GM11168 (cell line): ENCODE measurements around the gene TOR3A.
"Not testable (repeated sequence)": the region's sequence is repeated elsewhere in the genome, so short reads cannot be mapped to it uniquely, and the experiment has no call there.

Experiments used
- in situ Hi-C: fragments of 300-500 bp; cut with MboI; formaldehyde crosslinking; loops from one replicate; pipeline ENCODE4 v1.12.0; 2022; ENCODE audit warnings: low sequenced_read_pairs; ENCODE audit not compliant: unreplicated experiment

TOR3A gene

DNA sequence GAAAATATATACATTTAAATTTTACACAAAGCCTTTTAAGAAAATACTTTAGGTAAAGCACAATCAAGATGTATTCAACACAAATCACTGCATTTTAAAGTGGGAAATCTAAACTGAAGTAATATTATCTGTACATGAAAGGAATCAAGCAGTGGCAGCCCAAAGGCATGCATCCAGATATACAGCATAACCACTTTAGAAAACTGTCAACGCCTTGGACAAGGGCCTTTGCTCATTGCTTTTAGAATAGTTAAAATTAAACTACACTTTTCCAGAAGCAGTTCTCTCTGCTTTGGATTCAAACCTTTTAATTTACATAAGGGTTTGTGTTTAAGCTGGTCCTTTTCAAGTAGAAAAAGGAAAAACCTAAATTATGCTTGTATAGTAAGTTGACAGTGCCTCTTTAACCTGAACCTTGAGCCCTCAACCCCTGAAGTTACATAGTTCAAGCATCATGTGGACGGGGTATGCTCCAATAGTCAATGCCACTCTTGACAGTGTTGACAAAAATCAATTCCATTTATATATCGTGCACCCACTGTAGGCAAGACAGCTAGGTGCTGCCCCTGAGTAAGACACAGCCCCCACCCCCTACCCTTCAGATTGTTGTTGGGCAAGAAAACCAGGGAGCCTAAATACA is 22.9 kb downstream of the TOR3A start:
- in situ Hi-C loops: no loop called here

GRCh38 chr1:179105393-179105792 is 23.5 kb downstream of the TOR3A start:
- in situ Hi-C loops: no loop called here

DNA sequence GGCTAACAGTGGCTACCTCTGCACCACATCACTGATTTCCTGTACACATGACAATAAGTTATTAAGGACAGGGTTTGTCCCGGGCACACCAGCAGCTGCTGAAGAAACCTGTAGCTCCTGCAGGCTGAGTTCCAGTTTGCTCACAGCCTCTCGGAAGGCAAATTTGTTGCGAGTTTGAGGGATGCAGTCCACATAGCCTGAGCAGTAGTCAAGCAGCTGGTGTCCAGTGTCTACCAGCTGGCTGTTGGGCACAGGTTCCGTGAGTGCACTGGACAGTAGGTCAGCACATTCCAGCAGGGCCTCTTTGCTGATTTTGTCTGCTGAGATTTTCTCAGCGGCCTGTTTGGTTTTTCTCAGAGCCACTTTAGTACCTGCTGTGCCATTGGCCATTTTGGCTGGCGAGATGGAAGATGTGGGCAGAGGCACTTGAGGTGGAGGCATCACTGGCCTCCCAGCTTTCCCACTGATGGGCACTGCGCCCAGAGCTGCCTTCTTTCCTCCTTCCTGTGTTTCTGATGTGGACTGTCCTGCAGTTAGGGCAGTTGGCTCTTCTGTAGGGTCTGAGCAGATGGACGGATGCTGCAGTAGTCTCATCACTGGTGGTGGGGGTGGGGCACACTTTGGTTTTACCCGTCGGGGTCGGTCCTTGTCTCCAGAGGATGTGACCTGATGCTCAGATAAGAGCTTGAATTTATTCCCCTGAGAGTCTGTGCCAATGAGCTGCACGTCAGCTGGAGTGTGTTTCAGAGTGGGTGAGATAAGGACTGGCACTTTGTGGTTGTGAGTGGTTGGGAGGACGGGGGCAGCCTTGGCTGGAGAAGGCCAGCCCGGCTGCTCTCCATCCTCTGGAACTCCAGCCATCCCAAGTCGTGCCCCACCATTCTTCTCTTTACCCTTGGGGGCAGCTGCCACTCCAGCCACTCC is 26.1 kb downstream of the TOR3A start:
- in situ Hi-C loops: no loop called here

GRCh38 chr1:179108644-179109043 is 26.8 kb downstream of the TOR3A start:
- in situ Hi-C loops: no loop called here

DNA sequence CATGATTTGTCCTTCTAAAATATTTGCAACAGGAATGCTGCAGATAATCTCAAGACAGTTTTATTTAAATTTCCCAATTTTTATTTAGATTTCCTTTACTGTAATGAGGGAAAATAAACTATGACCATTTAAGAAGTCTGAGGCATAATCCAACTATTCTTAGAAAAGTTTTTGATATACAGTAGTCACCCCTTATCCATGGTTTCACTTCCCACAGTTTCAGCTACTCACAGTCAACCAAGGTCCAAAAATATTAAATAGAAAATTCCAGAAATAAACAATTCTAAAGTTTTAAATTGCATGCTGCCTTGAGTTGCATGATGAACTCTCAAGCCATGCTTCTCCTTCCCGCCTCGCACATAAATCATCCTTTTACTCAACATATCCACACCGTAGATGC is 33.3 kb downstream of the TOR3A start:
- in situ Hi-C loops: loop anchor here (5.0 to 10.0 kb wide), 2 partner anchors 170 to 257 kb away; no protein-coding TSS in a partner anchor

DNA sequence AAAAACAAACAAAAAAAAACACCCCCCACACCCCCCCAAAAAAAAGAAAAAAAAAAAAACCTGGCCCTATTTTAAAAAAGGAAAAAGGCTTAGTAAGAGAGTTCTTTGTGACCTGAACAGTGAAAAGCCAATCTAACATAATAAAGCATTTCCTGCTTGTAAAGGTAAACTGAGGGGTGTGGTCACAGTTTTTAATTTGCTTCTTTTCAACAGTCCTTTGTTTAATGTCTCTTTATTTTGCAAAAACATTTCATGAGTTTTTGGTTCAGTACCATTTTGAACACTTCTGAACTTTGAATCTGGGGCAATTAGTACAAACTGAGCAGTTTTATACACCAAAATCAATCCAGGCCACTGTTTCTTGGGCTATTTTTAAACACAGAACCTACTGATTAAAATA is 37.6 kb downstream of the TOR3A start:
- in situ Hi-C loops: loop anchor here (5.0 to 10.0 kb wide), 2 partner anchors 165 to 253 kb away; no protein-coding TSS in a partner anchor

DNA sequence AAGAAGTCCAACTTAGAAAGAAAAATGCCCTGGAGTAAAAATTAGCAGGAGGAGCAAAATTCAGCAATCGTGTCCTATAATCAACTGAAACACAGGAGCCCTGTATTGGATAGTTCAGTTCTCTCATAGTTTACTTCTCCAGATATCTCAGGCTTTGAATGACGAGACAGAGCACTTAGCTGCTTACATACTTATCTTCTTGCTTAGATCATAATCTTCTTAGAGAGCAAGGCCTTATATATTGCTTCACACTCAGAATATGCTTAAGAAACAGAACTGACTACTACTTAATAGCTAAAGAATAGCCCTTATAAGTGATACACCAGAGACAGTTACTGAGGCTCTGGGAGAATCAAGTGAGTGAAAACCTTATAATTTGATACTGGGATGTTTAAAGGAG is 38.9 kb downstream of the TOR3A start:
- in situ Hi-C loops: no loop called here

DNA sequence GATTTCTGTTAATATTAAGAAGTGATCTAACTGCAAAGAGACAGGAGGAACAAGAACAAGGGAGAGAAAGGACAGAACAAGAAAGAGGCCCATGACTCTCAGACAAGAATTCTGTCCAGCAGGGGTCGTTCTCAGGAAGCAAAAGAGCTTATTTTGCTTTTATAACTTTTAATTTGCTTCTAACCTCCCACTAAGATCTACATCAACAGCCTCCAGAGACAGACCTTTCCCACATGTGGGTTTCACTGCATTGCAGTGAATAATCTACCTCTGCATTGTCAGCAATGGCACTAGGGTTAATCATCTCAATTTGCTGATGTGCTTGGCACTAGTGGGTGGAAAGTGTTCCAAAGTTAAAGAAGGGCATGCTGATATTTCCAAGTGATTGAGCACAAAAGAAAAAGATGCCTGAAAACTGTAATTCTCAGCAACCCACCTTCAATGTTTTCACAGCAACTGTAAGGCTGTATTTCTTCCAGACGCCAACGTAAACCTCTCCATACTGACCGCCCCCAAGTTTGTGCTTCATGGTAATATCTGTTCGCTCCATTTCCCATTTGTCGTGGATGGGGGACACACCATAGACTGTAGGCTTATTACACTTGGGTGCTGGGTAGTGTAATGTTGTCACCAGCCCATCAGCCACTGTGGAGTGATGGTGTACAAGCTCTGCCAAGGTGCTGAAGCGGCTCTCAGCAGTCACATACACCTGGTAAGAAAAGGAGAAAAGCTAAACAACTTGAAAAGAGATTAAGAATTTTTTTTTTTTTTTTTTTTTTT is 39.5 kb downstream of the TOR3A start:
- in situ Hi-C loops: no loop called here

DNA sequence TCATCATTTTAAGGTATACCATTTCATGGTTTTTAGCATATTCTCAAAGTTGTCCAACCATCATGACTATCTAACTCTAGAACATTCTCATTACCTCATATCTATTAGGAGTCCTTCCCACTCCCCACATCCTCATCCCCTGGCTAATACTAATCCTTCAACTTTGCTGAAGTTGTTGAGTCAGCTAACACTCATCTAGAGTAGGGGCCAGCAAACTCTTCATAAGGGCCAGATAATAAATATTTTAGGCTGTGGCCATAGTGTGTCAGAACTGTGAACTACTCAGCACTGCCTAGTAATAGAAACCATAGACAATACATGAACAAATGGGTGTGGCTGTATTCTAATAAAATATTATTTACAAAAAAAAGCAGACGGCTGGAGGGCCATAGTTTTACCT is 43.0 kb downstream of the TOR3A start:
- in situ Hi-C loops: no loop called here

DNA sequence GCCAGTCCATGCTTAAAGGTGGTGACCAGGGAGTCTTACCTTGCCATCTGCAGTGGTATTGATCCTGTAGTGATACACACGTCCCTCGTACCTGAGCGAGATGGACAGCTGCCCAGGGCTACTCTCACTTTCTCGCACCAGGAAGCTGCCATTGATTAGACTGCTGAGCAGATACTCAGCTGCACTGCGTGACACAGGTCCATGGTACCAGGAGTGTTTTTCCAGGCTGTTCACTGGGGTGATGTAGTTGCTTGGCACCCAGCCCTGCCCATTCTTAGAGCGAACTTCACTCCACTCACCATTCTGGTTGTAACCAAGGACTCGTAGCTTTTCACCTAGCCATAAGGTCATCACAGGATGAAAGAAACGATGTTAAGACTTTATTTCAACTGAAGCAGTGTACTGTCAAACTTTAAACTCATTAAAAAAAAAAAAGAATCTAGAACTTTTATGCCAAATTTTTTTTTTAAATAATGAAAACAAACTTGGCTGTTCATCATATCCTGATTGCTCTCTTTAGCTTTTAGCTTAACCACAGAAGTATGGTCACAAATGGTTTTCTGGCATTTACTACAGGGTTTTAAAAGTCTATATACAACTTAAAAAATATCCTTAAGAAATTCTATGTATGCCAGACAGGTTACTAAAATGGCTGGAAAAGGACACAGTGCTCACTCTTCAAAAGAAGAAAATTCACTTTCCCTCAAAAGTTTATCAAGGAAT is 44.6 kb downstream of the TOR3A start:
- in situ Hi-C loops: no loop called here

- in situ Hi-C loops: no loop called here
These were observed 45.5 kb downstream of the TOR3A start for GRCh38 chr1:179127163-179127895.

DNA sequence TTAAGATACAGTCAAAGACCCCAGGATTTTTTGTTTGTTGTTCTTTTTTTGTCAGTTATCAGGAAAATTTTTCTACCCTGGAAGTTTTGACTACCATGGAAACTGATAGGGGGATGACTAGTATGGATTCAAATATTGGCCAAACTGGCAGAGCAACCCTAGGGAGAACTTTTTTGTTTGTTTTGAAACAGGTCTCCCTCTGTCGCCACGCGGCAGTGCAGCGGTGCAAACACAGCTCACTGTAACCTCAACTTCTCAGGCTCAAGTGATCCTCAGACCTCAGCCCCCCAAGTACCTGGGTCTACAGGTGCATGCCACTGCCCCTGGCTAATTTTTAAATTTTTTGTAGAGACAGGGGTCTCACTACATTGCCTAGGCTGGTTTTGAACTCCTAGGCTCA is 46.6 kb downstream of the TOR3A start:
- in situ Hi-C loops: no loop called here

GRCh38 chr1:179129702-179130473 is 48.0 kb downstream of the TOR3A start:
- in situ Hi-C loops: no loop called here

GRCh38 chr1:179135168-179135567 is 53.3 kb downstream of the TOR3A start:
- in situ Hi-C loops: not testable (repeated sequence)

- in situ Hi-C loops: not testable (repeated sequence)
These were observed 53.8 kb downstream of the TOR3A start for GRCh38 chr1:179135707-179136106.

- in situ Hi-C loops: no loop called here
These were observed 55.9 kb downstream of the TOR3A start for GRCh38 chr1:179137617-179138255.

DNA sequence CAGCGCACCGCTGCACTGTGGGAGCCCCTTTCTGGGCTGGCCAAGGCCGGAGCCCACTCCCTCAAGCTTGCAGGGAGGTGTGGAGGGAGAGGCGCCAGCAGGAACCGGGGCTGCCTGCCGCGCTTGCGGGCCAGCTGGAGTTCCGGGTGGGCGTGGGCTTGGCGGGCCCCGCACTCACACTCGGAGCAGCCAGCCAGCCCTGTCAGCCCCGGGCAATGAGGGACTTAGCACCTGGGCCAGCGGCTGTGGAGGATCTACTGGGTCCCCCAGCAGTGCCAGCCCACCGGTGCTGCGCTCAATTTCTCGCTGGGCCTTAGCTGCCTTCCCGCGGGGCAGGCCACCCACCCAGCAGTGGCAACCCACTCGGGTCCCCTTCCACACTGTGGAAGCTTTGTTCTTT is 56.9 kb downstream of the TOR3A start:
- in situ Hi-C loops: not testable (repeated sequence)

DNA sequence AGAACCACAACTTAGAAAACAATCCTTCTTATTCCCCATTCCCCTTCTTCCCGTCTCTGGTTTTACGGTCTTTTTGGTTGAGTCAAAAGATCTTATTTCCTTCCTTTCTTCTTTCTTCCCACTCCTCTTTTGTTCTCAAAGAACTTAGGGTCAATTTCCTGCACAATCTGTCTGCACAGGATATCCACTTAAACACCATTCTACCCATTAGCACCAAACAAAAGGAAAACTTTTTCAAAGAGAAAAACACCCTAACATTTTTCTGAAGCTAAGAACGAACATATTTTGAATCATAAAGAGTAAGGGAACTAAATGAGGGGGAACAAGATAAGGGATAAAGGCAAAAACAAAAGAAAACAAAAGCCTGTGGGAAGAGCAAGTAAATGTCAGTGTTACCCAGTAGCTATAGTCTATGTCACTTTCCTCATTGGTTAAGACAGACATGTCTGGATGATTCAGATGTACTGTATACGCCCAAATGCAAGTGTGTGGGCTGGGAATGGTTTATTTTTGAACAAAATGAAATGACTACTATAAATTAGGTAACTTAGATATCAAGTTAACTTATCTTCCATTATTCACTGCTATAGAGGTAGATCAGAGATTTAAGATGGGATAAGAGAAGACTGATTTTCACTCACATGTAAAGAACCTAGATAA is 59.9 kb downstream of the TOR3A start:
- in situ Hi-C loops: no loop called here
